Measurements from ENCODE around the gene UNC119B. TPM values are rescaled to one million over a fixed set of nuclear protein-coding genes. Genes with fewer than 3 reads are reported as not detected.

UNC119B gene
- total RNA-seq, 1 experiment from 2014 or later, result 51.5 TPM

DNA sequence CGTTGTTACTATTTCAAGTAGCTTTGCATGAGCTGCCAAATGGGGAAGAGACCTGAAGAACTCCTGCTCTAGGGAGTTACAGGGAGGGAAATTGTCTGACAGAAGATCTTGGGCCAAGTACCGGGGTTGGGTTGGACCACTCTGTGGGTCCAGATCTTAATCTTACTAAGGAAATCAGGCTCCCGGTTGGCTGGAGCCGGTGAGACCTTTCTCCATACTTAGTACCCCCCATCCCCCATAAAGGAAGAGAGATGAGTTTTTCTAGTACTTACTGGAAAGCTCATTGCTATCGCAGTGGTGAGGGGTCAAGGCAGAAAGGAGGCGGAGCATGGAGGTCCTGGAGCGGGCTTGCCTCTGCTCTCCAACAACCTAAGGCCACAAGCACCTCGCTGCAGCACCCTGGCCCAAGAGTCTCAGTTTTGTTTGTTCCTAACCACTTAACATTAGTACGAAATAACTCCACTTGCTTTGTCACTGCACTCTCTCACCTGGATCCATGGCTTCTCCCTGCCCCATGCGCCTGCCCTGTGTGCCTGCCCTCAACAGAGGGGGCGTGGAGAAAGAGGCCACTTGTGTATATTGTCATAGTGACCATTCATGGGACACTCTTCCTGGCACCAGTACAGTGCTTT lies 6.8 kb upstream of the UNC119B start:
- Mint-ChIP-seq H3K27ac (peak overlapping the region; percentile 32 to 82 (median 69); a peak in 3 of 7 replicates), H3K9me3 (no peaks in the 10 kb centered on the region), H3K4me3 (no peak overlapping the region; a peak in 1 of 5 replicates), H3K4me1 (no peaks in the 10 kb centered on the region), H3K36me3 (ENCODE audit: insufficient read depth in 1 of 3, low read depth in 3 of 3) (peaks cover 25 to 45% (median 44%) of the 10 kb centered on the region in 3 experiments; a peak in 6 of 7 replicates), H3K27me3 (ENCODE audit: low read depth) (no peaks in the 10 kb centered on the region)
- WGBS (ENCODE audit: extremely low coverage, insufficient read length, low lambda C conversion rate), result no CpG with 5 or more reads among the region's 11 CpGs
- Histone ChIP-seq H2AFZ (ENCODE audit: low read length) (no peak overlapping the region), H3K27ac (ENCODE audit: insufficient read length, low read depth, low read length) (no peak overlapping the region), H3K79me2 (ENCODE audit: insufficient read depth, low read length) (no peaks in the 10 kb centered on the region), H2AK5ac (ENCODE audit: insufficient read length, low read length) (no peak overlapping the region), H3K23ac (ENCODE audit: insufficient read length, low read depth, low read length) (no peak overlapping the region), H2BK120ac (ENCODE audit: low read depth, low read length, poor library complexity, severe bottlenecking) (no peak overlapping the region), H3K4me2 (ENCODE audit: insufficient read depth, insufficient read length, low read length) (no peak overlapping the region), H3K9ac (ENCODE audit: extremely low read depth, insufficient read length, low read length) (no peak overlapping the region), H3K56ac (ENCODE audit: insufficient read length, low read depth, low read length) (no peak overlapping the region), H2BK15ac (ENCODE audit: low read depth, low read length) (no peak overlapping the region), H3K79me1 (ENCODE audit: insufficient read depth, low read depth, low read length, poor library complexity, severe bottlenecking) (no peaks in the 10 kb centered on the region), H3K14ac (ENCODE audit: insufficient read depth, low read length) (no peak overlapping the region), H3K23me2 (ENCODE audit: insufficient read length, low read depth, low read length, poor library complexity, severe bottlenecking) (no peaks in the 10 kb centered on the region), H2BK20ac (ENCODE audit: low read depth, low read length, poor library complexity, severe bottlenecking) (no peak overlapping the region), H3K27me3 (ENCODE audit: insufficient read depth, low read length) (no peaks in the 10 kb centered on the region), H3K4me1 (ENCODE audit: insufficient read depth, low read length) (no peaks in the 10 kb centered on the region), H3T11ph (ENCODE audit: low read length) (no peak overlapping the region), H3K9me3 (ENCODE audit: control insufficient read depth, low read depth, low read length) (no peaks in the 10 kb centered on the region), H2BK5ac (ENCODE audit: insufficient read length, low read length) (no peak overlapping the region), H4K91ac (ENCODE audit: insufficient read length, low read depth, low read length) (no peak overlapping the region), H4K20me1 (ENCODE audit: control insufficient read depth, insufficient read depth, insufficient read length) (no peaks in the 10 kb centered on the region), H3K18ac (ENCODE audit: insufficient read length, low read depth, low read length) (no peak overlapping the region), H4K8ac (replicated peaks; ENCODE audit: insufficient read length, low read depth, low read length) (no peak overlapping the region), H3K4ac (ENCODE audit: low read depth, low read length) (no peak overlapping the region), H2BK12ac (ENCODE audit: insufficient read length, low read depth, low read length) (no peak overlapping the region), H4K5ac (ENCODE audit: insufficient read length, low read depth, low read length) (no peak overlapping the region)
- DNase-seq, result no peak
- TF ChIP-seq, protein P1, sequence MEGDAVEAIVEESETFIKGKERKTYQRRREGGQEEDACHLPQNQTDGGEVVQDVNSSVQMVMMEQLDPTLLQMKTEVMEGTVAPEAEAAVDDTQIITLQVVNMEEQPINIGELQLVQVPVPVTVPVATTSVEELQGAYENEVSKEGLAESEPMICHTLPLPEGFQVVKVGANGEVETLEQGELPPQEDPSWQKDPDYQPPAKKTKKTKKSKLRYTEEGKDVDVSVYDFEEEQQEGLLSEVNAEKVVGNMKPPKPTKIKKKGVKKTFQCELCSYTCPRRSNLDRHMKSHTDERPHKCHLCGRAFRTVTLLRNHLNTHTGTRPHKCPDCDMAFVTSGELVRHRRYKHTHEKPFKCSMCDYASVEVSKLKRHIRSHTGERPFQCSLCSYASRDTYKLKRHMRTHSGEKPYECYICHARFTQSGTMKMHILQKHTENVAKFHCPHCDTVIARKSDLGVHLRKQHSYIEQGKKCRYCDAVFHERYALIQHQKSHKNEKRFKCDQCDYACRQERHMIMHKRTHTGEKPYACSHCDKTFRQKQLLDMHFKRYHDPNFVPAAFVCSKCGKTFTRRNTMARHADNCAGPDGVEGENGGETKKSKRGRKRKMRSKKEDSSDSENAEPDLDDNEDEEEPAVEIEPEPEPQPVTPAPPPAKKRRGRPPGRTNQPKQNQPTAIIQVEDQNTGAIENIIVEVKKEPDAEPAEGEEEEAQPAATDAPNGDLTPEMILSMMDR (conservative IDR thresholded peaks at IDR 0.05), result no peak
